ENCODE measurements around the gene PPFIA3.
A peak's percentile ranks its signal among the peaks of the same experiment; 100 is the strongest.
"Not testable (repeated sequence)": the region's sequence is repeated elsewhere in the genome, so short reads cannot be mapped to it uniquely, and the experiment has no call there.

PPFIA3 gene

GRCh38 chr19:49123285-49123684, 3.9 kb downstream of the PPFIA3 start:
- DNase-seq (ENCODE audit: low read depth in 2 of 3, low spot score in 1 of 3): not testable (repeated sequence)

- no peak for DNase-seq (ENCODE audit: low read depth in 2 of 3, low spot score in 1 of 3)
Measured at GRCh38 chr19:49125025-49125731, 5.8 kb downstream of the PPFIA3 start.

GRCh38 chr19:49126575-49126974, 7.2 kb downstream of the PPFIA3 start:
- DNase-seq (ENCODE audit: low read depth in 2 of 3, low spot score in 1 of 3): no peak

- DNase-seq (ENCODE audit: low read depth in 2 of 3, low spot score in 1 of 3): not testable (repeated sequence)
Measured at GRCh38 chr19:49127225-49127624, 7.9 kb downstream of the PPFIA3 start.

GRCh38 chr19:49127674-49128544, 8.6 kb downstream of the PPFIA3 start:
- DNase-seq (ENCODE audit: low read depth in 2 of 3, low spot score in 1 of 3): peak; percentile 91 to 96 (median 94)

GRCh38 chr19:49128545-49129237, 9.3 kb downstream of the PPFIA3 start:
- DNase-seq (ENCODE audit: low read depth in 2 of 3, low spot score in 1 of 3): no peak

- DNase-seq (ENCODE audit: low read depth in 2 of 3, low spot score in 1 of 3): no peak
Measured at GRCh38 chr19:49129238-49129583, 9.9 kb downstream of the PPFIA3 start.

- DNase-seq (ENCODE audit: low read depth in 2 of 3, low spot score in 1 of 3): no peak
Measured at GRCh38 chr19:49130325-49130724, 11.0 kb downstream of the PPFIA3 start.

GRCh38 chr19:49132974-49133609, 13.7 kb downstream of the PPFIA3 start:
- DNase-seq (ENCODE audit: low read depth in 2 of 3, low spot score in 1 of 3): no peak

GRCh38 chr19:49133621-49134454, 14.5 kb downstream of the PPFIA3 start:
- peak in 1 of 3 donors; percentile 52 for DNase-seq (ENCODE audit: low read depth in 2 of 3, low spot score in 1 of 3)

GRCh38 chr19:49135686-49136085, 16.3 kb downstream of the PPFIA3 start:
- DNase-seq (ENCODE audit: low read depth in 2 of 3, low spot score in 1 of 3): no peak

GRCh38 chr19:49136771-49137171, 17.4 kb downstream of the PPFIA3 start:
- DNase-seq (ENCODE audit: low read depth in 2 of 3, low spot score in 1 of 3): no peak

- DNase-seq (ENCODE audit: low read depth in 2 of 3, low spot score in 1 of 3): no peak
Measured at GRCh38 chr19:49140951-49141350, 21.6 kb downstream of the PPFIA3 start.

- no peak for DNase-seq (ENCODE audit: low read depth in 2 of 3, low spot score in 1 of 3)
Measured at GRCh38 chr19:49141352-49141751, 22.0 kb downstream of the PPFIA3 start.

GRCh38 chr19:49142866-49143335, 23.6 kb downstream of the PPFIA3 start:
- peak; percentile 57 to 70 (median 59) for DNase-seq (ENCODE audit: low read depth in 2 of 3, low spot score in 1 of 3)

- peak; percentile 73 to 90 (median 75) for DNase-seq (ENCODE audit: low read depth in 2 of 3, low spot score in 1 of 3)
Measured at GRCh38 chr19:49145573-49146407, 26.4 kb downstream of the PPFIA3 start.

- not testable (repeated sequence) for DNase-seq (ENCODE audit: low read depth in 2 of 3, low spot score in 1 of 3)
Measured at GRCh38 chr19:49146408-49146770, 27.0 kb downstream of the PPFIA3 start.

GRCh38 chr19:49148044-49148682, 28.8 kb downstream of the PPFIA3 start:
- DNase-seq (ENCODE audit: low read depth in 2 of 3, low spot score in 1 of 3): no peak
